NCI-H2107 treated with DMSO at 0.1 percent for 48 hours (cell line): Measurements from ENCODE around the gene ARHGAP1.

ENCODE experiments used
- DNase-seq: peaks from one replicate; lab custom pipeline; 2025; ENCODE audit not compliant: unreplicated experiment; lab: John Stamatoyannopoulos, UW

The ARHGAP1 gene

GRCh38 chr11:46695345-46696211 is 4.8 kb downstream of the ARHGAP1 start:
- DNase-seq: no peak

- no peak for DNase-seq
These were observed 5.8 kb downstream of the ARHGAP1 start for GRCh38 chr11:46694607-46695006.

GRCh38 chr11:46694072-46694471 is 6.3 kb downstream of the ARHGAP1 start:
- no peak for DNase-seq

- no peak for DNase-seq
These were observed 6.8 kb downstream of the ARHGAP1 start for GRCh38 chr11:46693597-46694012.

- DNase-seq: no peak
These were observed 8.0 kb downstream of the ARHGAP1 start for GRCh38 chr11:46692450-46692849.

- DNase-seq: no peak
These were observed 9.7 kb downstream of the ARHGAP1 start for GRCh38 chr11:46690702-46691101.

GRCh38 chr11:46686886-46687795 is 13.3 kb downstream of the ARHGAP1 start:
- no peak for DNase-seq

- no peak for DNase-seq
These were observed 16.1 kb downstream of the ARHGAP1 start for GRCh38 chr11:46684367-46684766.

GRCh38 chr11:46682773-46683752 is 17.4 kb downstream of the ARHGAP1 start:
- no peak for DNase-seq

- no peak for DNase-seq
These were observed 18.6 kb downstream of the ARHGAP1 start for GRCh38 chr11:46681814-46682213.

- no peak for DNase-seq
These were observed 19.6 kb downstream of the ARHGAP1 start for GRCh38 chr11:46680815-46681214.

- DNase-seq: no peak
These were observed 20.2 kb downstream of the ARHGAP1 start for GRCh38 chr11:46680164-46680760.

- DNase-seq: no peak
These were observed 20.9 kb downstream of the ARHGAP1 start for GRCh38 chr11:46679241-46680163.

- no peak for DNase-seq
These were observed 21.7 kb downstream of the ARHGAP1 start for GRCh38 chr11:46678741-46679130.

GRCh38 chr11:46677991-46678740 is 22.3 kb downstream of the ARHGAP1 start:
- no peak for DNase-seq

- no peak for DNase-seq
These were observed 23.2 kb downstream of the ARHGAP1 start for GRCh38 chr11:46677169-46677568.

GRCh38 chr11:46676436-46677158 is 23.8 kb downstream of the ARHGAP1 start:
- no peak for DNase-seq

GRCh38 chr11:46675949-46676348 is 24.5 kb downstream of the ARHGAP1 start:
- DNase-seq: no peak
